Sigmoid colon (tissue), 4 donors: ENCODE measurements around the gene TNIP3.

ENCODE experiments used
- CTCF ChIP-seq, 4 experiments: fragments of 450-650 bp in 3 of 4; fragments of 200-600 bp in 1 of 4; IDR thresholded peaks; one replicate each; pipeline ENCODE4 v1.5.1; 2016 to 2019; ENCODE audit warnings: antibody characterized with exemption in 4 of 4, mild to moderate bottlenecking in 3 of 4, moderate library complexity in 2 of 4
- POLR2AphosphoS5 ChIP-seq, 4 donors: sonication (generic); formaldehyde crosslinking; IDR thresholded peaks; one replicate each; pipeline ENCODE4 v1.6.1; 2017; ENCODE audit warnings: antibody characterized with exemption in 4 of 4

GRCh38 chr4:121199742-121200561, 35.8 kb upstream of the TNIP3 start:
- no peak for TF ChIP-seq POLR2AphosphoS5 (IDR thresholded peaks at IDR 0.05)
- TF ChIP-seq CTCF (IDR thresholded peaks at IDR 0.05) = no peak
